Suprapubic skin (tissue), 4 donors: Measurements from ENCODE around the gene ETFDH. TPM values are rescaled to one million over a fixed set of nuclear protein-coding genes. Genes with fewer than 3 reads are reported as not detected.
A peak's percentile ranks its signal among the peaks of the same experiment; 100 is the strongest.

Source experiments
- DNase-seq, 2 donors: peaks; one replicate each; pipeline ENCODE4 v3.0.0-alpha.2; 2019; ENCODE audit warnings: low spot score in 2 of 2
- H3K27ac ChIP-seq: fragments of 200-600 bp; sonication (generic); one replicate; pipeline ENCODE4 v1.5.1; 2019
- H3K27me3 ChIP-seq: fragments of 200-600 bp; sonication (generic); one replicate; pipeline ENCODE4 v1.5.1; 2019
- H3K36me3 ChIP-seq: fragments of 200-600 bp; sonication (generic); one replicate; pipeline ENCODE4 v1.5.1; 2019
- H3K4me1 ChIP-seq: fragments of 200-600 bp; sonication (generic); one replicate; pipeline ENCODE4 v1.5.1; 2019
- H3K4me3 ChIP-seq: fragments of 200-600 bp; sonication (generic); one replicate; pipeline ENCODE4 v1.5.1; 2019; ENCODE audit warnings: mild to moderate bottlenecking
- H3K9me3 ChIP-seq: fragments of 200-600 bp; sonication (generic); one replicate; pipeline ENCODE4 v1.5.1; 2019
- EP300 ChIP-seq: sonication (generic); formaldehyde crosslinking; IDR thresholded peaks from one replicate; pipeline ENCODE4 v1.6.1; 2017; ENCODE audit warnings: antibody characterized with exemption
- POLR2A ChIP-seq, 2 donors: fragments of 450-650 bp; IDR thresholded peaks; one replicate each; pipeline ENCODE4 v1.6.1; 2017; ENCODE audit warnings: antibody characterized with exemption in 2 of 2, mild to moderate bottlenecking in 2 of 2, moderate library complexity in 2 of 2
- POLR2AphosphoS5 ChIP-seq, 3 donors: sonication (generic); formaldehyde crosslinking; IDR thresholded peaks; one replicate each; pipeline ENCODE4 v1.6.1; 2017; ENCODE audit warnings: antibody characterized with exemption in 3 of 3
- whole genome bisulfite sequencing: methylation state at CpG from one replicate; pipeline ENCODE4 v1.1.5; 2018; 5-methylcytosine and 5-hydroxymethylcytosine counted together
- total RNA-seq, 4 donors: library from RNA; depleted of rRNA; stranded (reverse); fragments of >200 nt; gene quantifications; one replicate each; pipeline ENCODE4 v1.1.0, GENCODE V29; 2016
- TF ChIP-seq, protein P1 (sequence below), 2 donors: fragments of 200-600 bp in 1 of 2; fragments of 450-650 bp in 1 of 2; sonication (generic) in 1 of 2; IDR thresholded peaks; one replicate each; pipeline ENCODE4 v1.5.1; 2016 to 2019; ENCODE audit warnings: antibody characterized with exemption in 2 of 2, mild to moderate bottlenecking in 1 of 2, moderate library complexity in 1 of 2

ETFDH gene
- total RNA-seq, 4 donors from 2014 or later: 44.9 to 204 (median 50.3) TPM

DNA sequence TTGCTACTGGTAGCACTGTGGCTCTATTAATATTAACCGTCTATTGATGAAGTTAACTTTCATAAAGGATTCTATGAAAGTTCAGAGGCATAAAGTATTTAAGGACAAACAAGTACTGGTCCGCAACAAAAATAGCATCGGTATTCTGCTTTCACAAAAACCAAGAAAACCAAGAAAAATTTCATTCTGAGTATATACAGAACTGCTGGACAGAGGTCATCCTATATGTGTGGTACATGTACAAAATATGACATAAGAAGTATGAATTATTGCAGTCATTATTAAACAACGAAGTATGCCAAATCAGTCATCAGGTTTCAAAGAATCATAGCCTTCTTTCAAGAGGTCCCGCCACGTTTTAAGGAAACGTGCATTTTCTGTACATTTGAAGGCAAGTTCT lies 2.8 kb upstream of the ETFDH start:
- peaks cover 19% of the 10 kb centered on the region for H3K4me1 ChIP-seq
- H3K27me3 ChIP-seq: no peaks in the 10 kb centered on the region
- H3K4me3 ChIP-seq: no peak overlapping the region
- WGBS: 83% methylated on average over 7 of the region's 7 CpGs
- H3K36me3 ChIP-seq: no peaks in the 10 kb centered on the region
- no peak overlapping the region for H3K27ac ChIP-seq
- DNase-seq: no peak
- TF ChIP-seq POLR2A (IDR thresholded peaks at IDR 0.05): no peak
- TF ChIP-seq EP300: no peak
- TF ChIP-seq POLR2AphosphoS5 (IDR thresholded peaks at IDR 0.05): no peak
- TF ChIP-seq, protein P1, sequence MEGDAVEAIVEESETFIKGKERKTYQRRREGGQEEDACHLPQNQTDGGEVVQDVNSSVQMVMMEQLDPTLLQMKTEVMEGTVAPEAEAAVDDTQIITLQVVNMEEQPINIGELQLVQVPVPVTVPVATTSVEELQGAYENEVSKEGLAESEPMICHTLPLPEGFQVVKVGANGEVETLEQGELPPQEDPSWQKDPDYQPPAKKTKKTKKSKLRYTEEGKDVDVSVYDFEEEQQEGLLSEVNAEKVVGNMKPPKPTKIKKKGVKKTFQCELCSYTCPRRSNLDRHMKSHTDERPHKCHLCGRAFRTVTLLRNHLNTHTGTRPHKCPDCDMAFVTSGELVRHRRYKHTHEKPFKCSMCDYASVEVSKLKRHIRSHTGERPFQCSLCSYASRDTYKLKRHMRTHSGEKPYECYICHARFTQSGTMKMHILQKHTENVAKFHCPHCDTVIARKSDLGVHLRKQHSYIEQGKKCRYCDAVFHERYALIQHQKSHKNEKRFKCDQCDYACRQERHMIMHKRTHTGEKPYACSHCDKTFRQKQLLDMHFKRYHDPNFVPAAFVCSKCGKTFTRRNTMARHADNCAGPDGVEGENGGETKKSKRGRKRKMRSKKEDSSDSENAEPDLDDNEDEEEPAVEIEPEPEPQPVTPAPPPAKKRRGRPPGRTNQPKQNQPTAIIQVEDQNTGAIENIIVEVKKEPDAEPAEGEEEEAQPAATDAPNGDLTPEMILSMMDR (IDR thresholded peaks at IDR 0.05): no peak
- no peaks in the 10 kb centered on the region for H3K9me3 ChIP-seq

DNA sequence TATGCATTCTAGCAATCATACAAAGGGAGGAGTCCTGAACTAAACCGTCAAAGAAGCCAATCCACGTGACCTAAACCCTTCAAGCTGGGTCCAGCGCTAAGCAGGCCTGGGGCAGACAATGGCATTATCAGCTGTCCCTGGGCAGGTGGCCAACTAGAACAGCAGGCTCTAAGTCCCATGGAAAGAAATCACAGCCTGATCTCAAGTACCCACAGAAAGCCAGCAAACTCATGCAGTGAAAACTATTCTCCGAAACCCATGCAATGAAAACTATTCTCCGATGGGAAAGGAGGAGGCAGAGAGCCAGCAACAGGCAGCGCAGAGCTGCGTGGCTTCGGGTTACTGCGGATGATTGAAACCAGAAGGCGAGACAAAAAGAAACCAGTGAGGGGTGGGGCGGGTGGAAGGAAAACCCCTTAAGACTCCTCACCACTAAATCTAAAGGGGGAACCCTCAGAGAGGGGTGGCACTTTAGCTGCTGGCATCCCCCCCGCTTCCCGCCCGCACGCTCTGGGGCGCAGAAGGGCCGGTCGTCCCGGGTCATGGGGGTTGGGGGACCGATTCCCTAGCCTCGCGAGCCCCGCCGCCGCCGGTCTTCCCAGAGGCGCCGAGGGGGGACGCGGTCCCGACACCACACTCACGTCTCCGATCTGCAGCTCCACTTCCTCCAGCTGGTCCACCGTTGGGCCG lies 976 bp upstream of the ETFDH start:
- DNase-seq: peak in 1 of 2 donors; percentile 77
- WGBS: 1% methylated on average over 33 of the region's 35 CpGs
- Histone ChIP-seq H3K4me1 (peaks cover 19% of the 10 kb centered on the region), H3K4me3 (peak overlapping the region; percentile 91), H3K27ac (peak overlapping the region; percentile 92), H3K36me3 (no peaks in the 10 kb centered on the region), H3K9me3 (no peaks in the 10 kb centered on the region), H3K27me3 (no peaks in the 10 kb centered on the region)
- TF ChIP-seq POLR2A (IDR thresholded peaks at IDR 0.05) (no peak), POLR2AphosphoS5 (IDR thresholded peaks at IDR 0.05) (no peak), EP300 (no peak)
- TF ChIP-seq, protein P1 (IDR thresholded peaks at IDR 0.05): no peak

DNA sequence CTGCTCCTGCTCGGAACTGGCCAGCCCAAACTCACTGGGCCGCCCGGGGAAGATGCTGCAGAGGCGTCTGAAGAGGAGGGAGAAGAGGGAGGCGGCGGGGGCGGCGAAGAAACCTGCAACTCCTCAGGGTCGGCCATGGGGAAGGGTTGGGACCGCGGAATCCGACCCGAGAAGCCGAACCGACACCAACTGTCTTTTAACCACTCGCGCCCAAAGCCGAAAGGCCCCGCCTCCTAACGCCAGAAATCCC lies 506 bp upstream of the ETFDH start, which contains the start of gene C4orf46:
C4orf46 (minus strand) TSS at position 223 of the 250 bp plus-strand sequence; CDS start at position 137, 86 bp downstream.
- no peaks in the 10 kb centered on the region for H3K27me3 ChIP-seq
- no peak for DNase-seq
- 0% methylated on average over 2 of the region's 20 CpGs for WGBS
- H3K4me1 ChIP-seq: peaks cover 19% of the 10 kb centered on the region
- peak within 1 kb of the TSS; percentile 92 for H3K27ac ChIP-seq
- H3K9me3 ChIP-seq: no peaks in the 10 kb centered on the region
- H3K36me3 ChIP-seq: no peaks in the 10 kb centered on the region
- H3K4me3 ChIP-seq: peak within 1 kb of the TSS; percentile 91
- no peak for TF ChIP-seq POLR2AphosphoS5 (IDR thresholded peaks at IDR 0.05)
- no peak for TF ChIP-seq EP300
- no peak for TF ChIP-seq POLR2A (IDR thresholded peaks at IDR 0.05)
- TF ChIP-seq, protein P1 (IDR thresholded peaks at IDR 0.05): no peak

DNA sequence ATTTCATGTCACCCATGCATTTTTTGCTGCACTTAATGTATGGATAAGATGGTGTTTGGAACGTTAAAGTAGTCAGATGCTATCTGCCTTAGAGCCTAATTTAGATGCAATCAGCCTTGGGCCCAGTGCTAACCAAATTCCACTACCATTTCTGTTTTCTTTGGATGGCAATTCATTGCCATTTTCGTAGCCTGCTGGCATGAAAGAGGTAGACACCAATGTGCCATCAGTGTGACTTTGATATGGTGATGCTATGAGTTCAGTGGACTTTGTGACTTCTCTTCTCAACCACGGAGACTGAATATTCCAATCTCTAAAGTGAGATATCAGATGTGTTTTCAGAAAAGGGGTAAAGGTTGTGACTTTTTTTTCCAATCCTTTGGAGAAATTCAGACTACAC lies 1.5 kb downstream of the ETFDH start:
- no peak overlapping the region for H3K27ac ChIP-seq
- peaks cover 19% of the 10 kb centered on the region for H3K4me1 ChIP-seq
- H3K36me3 ChIP-seq: no peaks in the 10 kb centered on the region
- 76% methylated on average over 3 of the region's 3 CpGs for WGBS
- no peak overlapping the region for H3K4me3 ChIP-seq
- no peak for DNase-seq
- TF ChIP-seq POLR2A (IDR thresholded peaks at IDR 0.05) (no peak), POLR2AphosphoS5 (IDR thresholded peaks at IDR 0.05) (no peak), EP300 (no peak)
- TF ChIP-seq, protein P1 (IDR thresholded peaks at IDR 0.05): no peak
- no peaks in the 10 kb centered on the region for H3K27me3 ChIP-seq
- no peaks in the 10 kb centered on the region for H3K9me3 ChIP-seq

DNA sequence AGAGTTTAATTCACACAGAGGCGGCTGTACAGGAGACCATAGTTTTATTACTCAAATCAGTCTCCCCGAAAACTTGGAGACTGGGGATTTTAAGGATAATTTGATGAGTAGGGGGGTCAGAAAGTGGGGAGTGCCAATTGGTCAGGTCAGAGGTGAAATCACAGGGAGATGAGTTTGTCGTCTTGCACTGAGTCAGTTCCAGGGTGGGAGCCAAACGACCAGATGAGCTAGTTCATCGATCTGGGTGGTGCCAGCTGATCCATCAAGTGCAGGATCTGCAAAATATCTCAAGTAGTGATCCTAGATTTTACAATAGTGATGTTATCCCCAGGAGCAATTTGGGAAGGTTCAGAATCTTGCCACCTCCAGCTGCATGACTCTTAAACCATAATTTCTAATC lies 4.0 kb downstream of the ETFDH start:
- H3K9me3 ChIP-seq: no peaks in the 10 kb centered on the region
- no peaks in the 10 kb centered on the region for H3K36me3 ChIP-seq
- no peak overlapping the region for H3K4me3 ChIP-seq
- TF ChIP-seq EP300 (no peak), POLR2A (IDR thresholded peaks at IDR 0.05) (no peak), POLR2AphosphoS5 (IDR thresholded peaks at IDR 0.05) (no peak)
- TF ChIP-seq, protein P1 (IDR thresholded peaks at IDR 0.05): no peak
- H3K4me1 ChIP-seq: peaks cover 11% of the 10 kb centered on the region
- DNase-seq: no peak
- H3K27ac ChIP-seq: no peak overlapping the region
- WGBS: 75% methylated on average over 5 of the region's 5 CpGs
- H3K27me3 ChIP-seq: no peaks in the 10 kb centered on the region
